ENCODE results near the gene RELL2.
A peak's percentile ranks its signal among the peaks of the same experiment; 100 is the strongest.
"Not testable (repeated sequence)": the region's sequence is repeated elsewhere in the genome, so short reads cannot be mapped to it uniquely, and the experiment has no call there.

Gene RELL2

GRCh38 chr5:141636413-141637122, at the start of gene RELL2, which contains the start of gene HDAC3:
Gene RELL2, plus strand, starts transcription at chr5:141636997. Its CDS starts 1,229 bp downstream, at chr5:141638226.
Gene HDAC3, minus strand, starts transcription at chr5:141636849. Its CDS starts 59 bp downstream, at chr5:141636790.
- peak; percentile 58 for DNase-seq

DNA sequence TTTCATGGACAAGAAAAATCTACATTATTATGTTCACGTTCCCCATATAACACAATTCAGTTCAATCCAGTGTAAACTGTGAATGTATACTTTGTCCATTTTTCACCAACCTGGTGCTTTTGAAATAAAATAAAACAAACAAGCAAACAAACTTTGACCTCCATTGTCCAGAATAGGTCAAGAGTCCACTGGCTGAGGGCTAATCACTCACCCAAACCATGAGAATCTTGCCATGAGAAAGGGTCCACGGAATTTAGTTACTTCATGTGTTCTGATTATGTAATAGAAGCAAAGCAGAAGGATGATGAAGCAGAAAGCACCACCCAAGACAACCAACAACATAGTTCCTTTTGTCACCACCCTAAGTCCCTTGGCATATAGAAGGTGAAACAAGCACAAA, 46.7 kb upstream of the RELL2 start:
- DNase-seq: no peak

DNA sequence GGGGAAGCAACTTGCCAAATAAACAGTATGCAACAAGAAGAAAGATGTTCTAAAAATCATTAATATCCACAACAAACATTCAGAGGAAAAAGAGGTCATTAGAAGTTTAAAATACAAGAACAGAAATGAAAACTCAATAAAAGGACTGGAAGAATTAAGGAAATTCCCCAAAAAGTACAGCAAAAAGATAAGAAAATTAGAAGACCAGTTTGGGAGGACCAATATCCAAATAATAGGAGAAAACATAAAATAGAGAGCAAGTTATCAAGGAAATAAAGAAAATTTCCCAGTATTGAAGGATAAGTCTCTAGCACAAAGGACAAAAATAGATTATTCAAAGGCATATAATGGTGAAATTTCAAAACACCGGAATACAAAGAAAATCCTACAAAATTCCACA, 39.9 kb upstream of the RELL2 start:
- no peak for DNase-seq

DNA sequence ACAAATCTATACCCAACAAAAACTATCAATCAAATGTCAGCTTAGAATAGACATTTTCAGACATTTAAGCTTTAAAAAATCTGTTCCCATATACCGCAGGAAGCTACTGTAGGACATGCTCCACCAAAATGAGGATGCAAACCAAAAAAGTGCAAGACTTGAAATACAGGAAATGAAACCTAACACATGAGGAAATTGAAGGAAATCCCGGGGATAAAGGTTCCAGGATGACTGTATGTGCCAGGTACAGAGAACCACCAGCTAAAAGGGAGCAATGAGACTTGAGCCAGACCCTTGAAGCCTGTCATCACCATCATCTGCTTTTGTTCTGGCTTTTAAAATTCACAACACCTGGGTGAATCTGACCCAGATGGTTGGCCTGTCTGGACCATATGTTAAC, 39.4 kb upstream of the RELL2 start:
- DNase-seq: no peak

GRCh38 chr5:141597814-141598213, 39.0 kb upstream of the RELL2 start:
- DNase-seq: no peak

- no peak for DNase-seq
Observed at GRCh38 chr5:141598391-141599345, 38.1 kb upstream of the RELL2 start.

- DNase-seq: no peak
Observed at GRCh38 chr5:141602606-141603005, 34.2 kb upstream of the RELL2 start.

DNA sequence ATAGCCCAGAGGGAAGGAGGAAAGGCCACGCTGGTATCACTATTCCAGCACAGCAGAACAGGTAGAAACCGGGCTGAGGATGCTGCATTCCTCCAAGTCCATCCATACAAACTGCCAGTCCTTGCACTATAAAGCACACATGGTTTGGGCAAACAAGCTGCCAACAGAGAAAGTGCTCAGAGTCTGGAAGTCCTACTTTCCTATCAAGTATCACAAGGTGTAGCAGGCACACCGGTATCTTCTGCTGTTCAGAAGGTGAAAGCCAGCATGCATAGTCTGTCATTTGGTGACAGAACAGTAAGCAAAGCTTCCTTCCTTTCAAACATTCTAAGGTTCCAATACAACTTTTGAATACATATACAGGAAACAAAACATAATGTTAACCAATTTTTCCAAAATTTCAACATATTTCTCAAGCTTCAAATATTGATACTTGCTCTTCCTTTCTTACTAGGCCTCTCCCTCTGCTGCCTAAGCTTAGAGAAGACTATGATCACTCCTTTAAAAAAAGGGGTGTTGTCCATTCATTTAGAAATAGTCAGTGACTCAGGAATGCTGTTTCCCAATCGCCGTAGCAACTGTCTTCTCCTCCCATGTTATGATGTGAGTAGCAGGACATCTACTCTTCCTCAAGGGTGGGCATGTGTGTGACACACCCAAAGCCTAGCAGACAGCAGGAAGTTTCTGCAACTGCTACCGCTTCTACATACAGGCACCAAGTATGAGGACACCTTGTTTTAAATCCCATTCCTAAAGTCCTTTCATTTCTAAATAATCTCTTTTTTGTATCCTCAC, 32.7 kb upstream of the RELL2 start:
- DNase-seq: no peak

DNA sequence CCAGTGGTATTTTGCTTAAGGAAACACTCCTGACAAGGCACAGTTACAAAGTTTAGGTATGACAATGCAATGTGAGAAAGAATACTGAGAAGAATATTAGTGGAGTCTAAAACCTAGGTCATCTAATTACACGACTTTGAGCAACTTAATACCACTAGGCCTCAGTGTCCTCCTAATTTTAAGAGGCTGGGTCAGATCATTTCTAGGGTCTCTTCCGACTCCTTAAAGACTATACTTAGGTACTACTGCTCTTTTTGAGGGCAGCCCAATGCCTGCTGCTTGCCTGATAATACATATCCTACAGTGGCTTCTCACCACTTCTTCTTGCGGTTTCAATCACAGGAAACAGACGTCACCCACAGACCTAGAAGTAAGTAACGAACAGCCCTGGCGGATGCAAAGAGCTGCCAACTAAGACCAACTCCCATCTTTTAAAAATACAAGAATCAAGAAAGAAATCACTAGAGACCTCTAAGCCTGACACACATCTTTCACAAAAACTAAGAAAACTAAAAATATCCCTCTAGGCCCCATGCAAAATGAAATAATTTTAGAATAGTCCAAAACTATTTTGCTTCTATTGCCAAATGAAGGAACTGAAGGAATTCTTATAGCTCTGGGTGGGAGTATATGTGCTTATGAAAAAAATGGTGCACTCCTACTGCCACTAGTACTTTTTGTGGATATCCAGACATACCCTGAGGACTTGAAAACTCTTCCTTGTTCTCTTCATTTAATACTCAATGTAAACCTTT, 31.1 kb upstream of the RELL2 start:
- no peak for DNase-seq

DNA sequence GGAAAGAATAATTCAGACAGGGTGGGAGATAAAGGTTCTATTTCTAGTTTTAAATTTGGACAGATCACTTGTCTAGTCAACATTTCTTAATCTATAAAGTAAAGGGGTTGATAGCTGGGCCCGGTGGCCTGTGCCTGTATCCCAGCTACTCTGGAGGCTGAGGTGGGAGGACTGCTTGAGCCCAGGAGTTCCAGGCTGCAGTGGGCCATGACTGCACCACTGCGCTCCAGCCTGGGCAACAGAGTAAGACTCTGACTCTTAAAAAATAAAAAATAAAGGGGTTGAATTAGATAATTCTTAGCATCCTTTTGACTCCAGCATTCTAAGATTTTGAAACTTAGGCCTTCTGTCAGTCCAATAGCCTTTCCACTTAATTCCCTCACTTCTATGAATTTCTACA, 28.8 kb upstream of the RELL2 start:
- no peak for DNase-seq

DNA sequence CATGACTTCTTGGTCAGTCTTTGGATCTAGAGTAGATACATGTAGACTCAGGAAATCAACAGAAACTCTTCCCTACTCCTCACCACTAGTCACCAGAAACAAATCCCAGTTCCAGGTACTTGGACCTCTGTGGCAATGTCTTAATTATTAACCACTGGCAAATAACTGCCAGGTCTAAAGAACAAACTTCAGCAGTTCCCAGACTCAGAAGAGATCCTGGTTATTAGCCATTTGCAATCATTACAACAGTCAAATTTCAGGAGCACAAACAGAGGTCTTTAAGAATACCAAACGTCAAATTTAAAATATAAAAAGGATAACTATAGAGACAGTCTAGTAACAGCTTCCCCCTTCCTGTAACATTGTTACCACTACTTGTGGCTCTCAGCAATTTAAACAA, 28.2 kb upstream of the RELL2 start:
- no peak for DNase-seq

DNA sequence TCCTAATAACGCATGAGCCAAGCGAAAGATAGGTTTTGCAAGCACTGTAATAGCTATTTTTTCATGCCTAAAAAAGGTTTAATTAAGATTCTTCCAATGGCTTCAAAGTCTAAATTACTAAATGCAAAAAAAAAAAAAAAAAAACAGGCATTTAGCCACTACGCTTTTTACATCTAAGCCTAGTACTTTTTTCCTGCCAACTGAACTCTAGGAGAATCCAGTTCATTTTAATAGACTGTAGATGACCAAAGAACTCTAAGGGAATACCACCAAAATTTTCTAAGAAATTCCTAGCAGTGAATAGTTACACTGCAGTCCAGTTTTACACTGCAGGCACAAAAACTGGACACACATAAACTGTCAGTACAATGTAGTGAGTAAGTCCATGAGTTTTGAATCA, 27.8 kb upstream of the RELL2 start:
- no peak for DNase-seq

DNA sequence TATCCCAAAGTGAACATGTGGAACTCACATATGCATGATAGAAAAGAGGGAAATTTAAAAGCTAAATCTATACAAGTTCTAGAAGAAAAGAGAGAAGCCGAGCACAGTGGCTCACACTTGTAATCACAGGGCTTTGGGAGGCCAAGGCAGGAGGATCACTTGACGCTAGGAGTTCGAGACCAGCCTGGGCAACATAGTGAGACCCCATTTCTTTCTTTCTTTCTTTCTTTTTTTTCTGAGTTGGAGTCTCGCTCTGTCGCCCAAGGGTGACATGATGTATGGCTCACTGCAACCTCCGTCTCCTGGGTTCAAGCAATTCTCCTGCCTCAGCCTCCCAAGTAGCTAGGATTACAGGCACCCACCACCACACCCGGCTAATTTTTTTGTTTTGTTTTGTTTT, 26.9 kb upstream of the RELL2 start:
- DNase-seq: not testable (repeated sequence)

GRCh38 chr5:141611289-141611688, 25.5 kb upstream of the RELL2 start:
- no peak for DNase-seq

DNA sequence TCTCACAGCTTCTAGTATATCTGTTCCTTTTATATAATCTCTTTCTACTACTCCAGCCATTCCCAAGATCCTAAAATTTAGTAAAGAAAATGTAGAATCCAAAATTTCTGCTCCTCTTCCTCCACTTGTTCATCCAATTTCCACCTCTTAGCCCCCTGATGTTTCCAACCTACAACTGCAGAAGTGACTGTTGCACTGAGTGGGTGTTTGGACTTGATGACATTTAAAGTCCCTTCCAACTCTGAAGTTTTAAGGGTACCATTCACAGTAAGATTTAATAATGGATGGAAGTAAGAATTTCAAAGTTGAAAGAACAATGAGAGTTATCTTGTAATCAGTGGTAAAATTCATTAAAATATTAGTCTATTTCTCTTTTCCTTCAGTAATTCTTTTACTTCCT, 23.5 kb upstream of the RELL2 start:
- no peak for DNase-seq

DNA sequence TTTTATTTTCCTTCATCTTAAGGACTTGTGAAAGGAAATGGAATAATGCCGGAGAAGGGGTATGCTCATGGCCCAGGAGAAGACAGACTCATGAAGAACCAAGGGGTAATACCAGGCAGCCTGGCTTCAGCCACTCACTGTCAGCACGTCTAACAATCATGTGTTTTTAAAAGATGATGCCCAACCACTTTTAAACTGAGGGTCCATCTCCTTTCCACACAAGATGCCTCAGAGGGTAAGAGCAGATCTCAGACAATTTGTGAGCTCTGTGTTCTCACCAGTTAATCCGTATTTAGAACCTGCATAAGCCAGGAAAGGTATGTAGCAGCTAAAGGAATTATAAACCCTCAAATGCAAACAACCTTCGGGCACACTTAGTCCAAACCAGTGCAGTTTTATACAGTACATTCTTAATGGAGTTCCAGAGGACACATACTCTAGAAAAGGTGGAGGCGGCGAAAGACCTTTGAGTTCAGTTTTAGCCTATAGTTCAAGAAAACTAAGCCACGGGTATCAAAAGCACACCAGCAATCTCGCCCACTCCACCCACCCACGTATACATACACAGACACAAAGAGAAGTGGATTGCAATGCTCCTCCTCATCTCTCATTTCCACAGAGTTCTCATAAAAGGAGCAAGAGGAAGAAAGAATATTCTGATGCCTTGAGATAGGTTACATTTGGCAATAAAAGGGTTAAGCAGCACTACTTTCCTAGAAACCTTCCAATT, 20.6 kb upstream of the RELL2 start:
- DNase-seq: no peak

DNA sequence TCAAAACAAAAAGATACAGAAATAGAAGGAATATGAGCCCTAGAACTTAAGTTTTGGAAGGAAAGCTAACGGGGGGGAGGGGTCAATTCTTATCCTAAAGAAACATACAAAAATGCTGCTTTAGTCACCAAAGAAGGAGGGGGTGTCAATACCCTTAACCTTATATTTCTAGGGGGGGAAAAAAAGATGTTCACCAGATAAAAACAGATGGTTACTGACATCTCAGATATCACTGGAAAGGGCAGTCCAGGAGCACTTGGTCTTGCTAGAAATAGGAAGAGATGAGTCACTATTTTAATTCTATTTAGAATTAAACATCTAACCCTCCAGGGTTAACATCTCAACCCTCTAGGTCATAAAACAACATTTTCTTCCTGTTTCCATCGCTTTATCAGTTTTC, 19.7 kb upstream of the RELL2 start:
- DNase-seq: no peak

- DNase-seq: no peak
Observed at GRCh38 chr5:141617682-141618029, 19.1 kb upstream of the RELL2 start.

GRCh38 chr5:141618030-141618803, 18.6 kb upstream of the RELL2 start:
- DNase-seq: no peak

DNA sequence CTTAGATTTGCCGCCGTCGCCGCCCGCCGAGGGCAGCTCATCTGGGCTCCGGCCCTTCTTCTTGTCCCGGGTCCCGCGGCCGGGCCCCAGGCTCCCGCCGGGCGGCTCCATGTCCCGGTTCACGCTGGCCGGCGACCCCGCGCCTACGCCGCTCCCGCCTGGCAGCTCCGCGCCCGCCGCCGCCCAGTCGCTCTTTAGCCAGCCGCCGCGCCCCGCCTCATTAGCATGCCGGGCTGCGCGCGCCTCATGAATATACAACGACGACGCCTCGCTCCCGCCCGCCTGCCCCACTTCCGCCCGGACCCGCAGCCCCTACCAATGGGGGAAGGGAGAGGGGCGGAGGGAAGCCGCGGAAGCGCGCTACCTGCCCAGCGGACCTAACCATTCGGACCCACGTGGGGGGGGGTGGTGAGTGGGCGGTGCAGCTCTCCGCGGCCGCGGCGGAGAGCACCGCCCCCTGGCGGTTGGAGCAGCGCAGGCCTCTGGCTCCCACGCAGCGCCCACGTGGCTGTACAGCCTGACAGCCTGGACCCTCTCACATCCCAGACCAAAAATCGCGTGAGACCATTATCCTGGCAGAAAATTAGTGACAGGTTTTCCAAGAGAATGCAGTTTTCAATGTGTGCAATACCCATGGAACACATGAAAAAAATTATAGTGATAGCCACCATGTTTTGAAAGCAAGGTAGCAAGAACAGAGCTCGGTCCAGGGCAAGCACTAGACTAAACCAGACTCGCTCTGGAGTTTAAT, 17.8 kb upstream of the RELL2 start, which contains the start of gene DIAPH1:
Gene DIAPH1 (minus strand): TSS at position 197 of the 751 bp plus-strand sequence. CDS start 86 bp downstream, at position 111.
- peak; percentile 85 for DNase-seq
